Measurements from ENCODE around the gene CRIM1.
A peak's percentile ranks its signal among the peaks of the same experiment; 100 is the strongest.

The CRIM1 gene

DNA sequence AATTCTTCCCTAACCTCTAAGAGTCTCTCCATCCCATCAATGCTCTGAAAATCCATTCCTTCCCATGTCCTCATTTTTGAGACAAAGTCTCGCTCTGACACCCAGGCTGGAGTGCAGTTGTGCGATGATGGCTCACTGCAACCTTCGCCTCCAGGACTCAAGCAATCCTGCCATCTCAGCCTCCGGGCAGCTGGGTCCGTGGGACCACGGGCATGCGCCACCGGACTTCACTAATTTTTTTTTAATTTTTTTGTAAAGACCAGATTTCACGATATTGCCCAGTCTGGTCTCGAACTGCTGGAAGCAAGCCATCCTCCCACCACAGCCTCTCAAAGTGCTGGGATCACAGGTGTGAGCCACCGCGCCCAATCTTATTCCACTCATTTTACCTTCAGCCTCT lies 240.8 kb downstream of the CRIM1 start:
- Histone ChIP-seq H3K9me3 (ENCODE audit: control insufficient read depth in 1 of 2, low read length in 2 of 2) (no peaks in the 10 kb centered on the region), H3K27me3 (ENCODE audit: control insufficient read depth in 1 of 2, insufficient read depth in 2 of 2, low read length in 2 of 2) (no peaks in the 10 kb centered on the region), H3K4me3 (ENCODE audit: low read depth in 1 of 2, low read length in 2 of 2) (peak overlapping the region; percentile 77 to 98), H3K36me3 (ENCODE audit: control insufficient read depth in 1 of 2, insufficient read depth in 2 of 2, low read length in 2 of 2) (no peaks in the 10 kb centered on the region), H3K4me1 (ENCODE audit: control insufficient read depth in 1 of 2, insufficient read depth in 2 of 2, low read length in 2 of 2) (peaks cover 28 to 30% of the 10 kb centered on the region in 2 donors), H3K27ac (ENCODE audit: low read depth, low read length) (no peak overlapping the region), H3K9ac (ENCODE audit: low read depth in 1 of 2, low read length in 2 of 2) (no peak overlapping the region)

DNA sequence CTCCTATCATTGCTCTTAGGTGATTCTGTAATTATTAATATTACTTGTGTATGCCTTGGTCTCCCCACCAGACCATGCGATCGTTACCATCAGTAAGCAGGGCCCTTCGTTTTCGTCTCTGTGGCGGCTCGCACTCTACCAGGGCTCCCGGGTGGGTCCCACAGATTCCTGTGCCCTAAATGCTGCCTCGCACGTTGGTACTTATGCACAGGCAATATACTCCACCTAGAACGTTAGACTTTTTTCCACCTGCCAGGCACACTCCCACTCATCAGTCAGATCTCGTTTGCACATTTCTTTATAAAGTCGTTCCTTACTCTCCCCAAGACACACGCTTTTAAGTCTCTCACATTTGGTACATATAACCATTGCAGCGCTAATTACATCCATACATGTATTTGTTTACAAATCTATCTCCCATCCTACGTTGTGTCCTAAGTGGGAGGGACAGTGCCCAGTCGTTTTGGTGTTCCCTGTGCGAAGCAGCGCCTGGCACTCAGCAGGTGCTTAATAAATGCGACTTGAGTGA lies 241.5 kb downstream of the CRIM1 start:
- H3K4me1 ChIP-seq (ENCODE audit: control insufficient read depth in 1 of 2, insufficient read depth in 2 of 2, low read length in 2 of 2) = peaks cover 28 to 30% of the 10 kb centered on the region in 2 donors
- peak overlapping the region; percentile 77 to 98 for H3K4me3 ChIP-seq (ENCODE audit: low read depth in 1 of 2, low read length in 2 of 2)
- H3K27ac ChIP-seq (ENCODE audit: low read depth, low read length) = no peak overlapping the region
- H3K36me3 ChIP-seq (ENCODE audit: control insufficient read depth in 1 of 2, insufficient read depth in 2 of 2, low read length in 2 of 2) = no peaks in the 10 kb centered on the region
- H3K9me3 ChIP-seq (ENCODE audit: control insufficient read depth in 1 of 2, low read length in 2 of 2) = no peaks in the 10 kb centered on the region
- H3K27me3 ChIP-seq (ENCODE audit: control insufficient read depth in 1 of 2, insufficient read depth in 2 of 2, low read length in 2 of 2) = no peaks in the 10 kb centered on the region
- H3K9ac ChIP-seq (ENCODE audit: low read depth in 1 of 2, low read length in 2 of 2) = peak overlapping the region; percentile 21 to 58

DNA sequence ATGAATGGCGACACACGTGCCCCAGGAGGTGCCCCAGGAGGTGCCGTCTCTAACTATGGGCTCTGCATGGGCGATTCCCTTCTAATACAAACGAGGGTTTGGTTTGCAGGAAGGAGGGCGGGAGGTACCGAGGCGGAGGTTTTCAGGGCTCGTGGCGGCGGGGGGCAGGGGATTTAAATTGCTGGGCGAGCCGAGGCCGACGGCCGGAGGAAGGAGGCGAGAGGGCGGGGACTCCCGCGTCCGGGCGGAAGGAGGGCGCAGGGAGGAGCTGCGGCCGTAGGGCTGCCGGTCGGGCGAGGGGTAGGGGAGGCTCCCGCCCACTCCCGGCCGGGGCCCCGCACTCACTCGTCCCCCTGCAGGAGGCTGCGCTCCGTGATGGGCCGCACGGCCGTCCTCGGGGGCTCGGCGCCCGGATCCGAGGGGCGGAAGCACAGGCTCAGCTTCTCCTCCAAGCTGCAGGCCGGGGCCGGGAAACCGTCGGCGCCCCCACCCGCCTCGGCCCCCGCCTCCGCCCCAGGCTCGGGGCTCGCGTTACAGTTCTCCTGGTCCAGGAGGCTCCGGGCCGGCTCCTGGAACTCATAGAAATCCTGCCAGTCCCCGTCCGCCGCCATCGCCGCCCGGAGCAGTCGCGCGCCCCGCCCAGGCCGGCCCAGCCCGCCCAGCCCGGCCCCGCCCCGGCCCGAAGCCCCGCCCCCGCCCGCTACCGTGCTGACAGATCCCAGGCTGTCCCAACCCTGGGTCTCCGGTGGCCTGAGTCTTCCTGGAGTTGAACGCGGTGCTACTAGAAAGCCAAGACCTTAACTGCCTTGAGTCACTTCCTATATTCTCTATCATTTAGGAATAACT lies 242.2 kb downstream of the CRIM1 start, which contains the start of gene FEZ2:
FEZ2 (minus strand) TSS at position 637 of the 846 bp plus-strand sequence; CDS start at position 611, 26 bp downstream.
- Histone ChIP-seq H3K4me3 (ENCODE audit: low read depth in 1 of 2, low read length in 2 of 2) (peak within 1 kb of the TSS; percentile 77 to 98), H3K9me3 (ENCODE audit: control insufficient read depth in 1 of 2, low read length in 2 of 2) (no peaks in the 10 kb centered on the region), H3K27ac (ENCODE audit: low read depth, low read length) (peak within 1 kb of the TSS; percentile 78), H3K36me3 (ENCODE audit: control insufficient read depth in 1 of 2, insufficient read depth in 2 of 2, low read length in 2 of 2) (no peaks in the 10 kb centered on the region), H3K9ac (ENCODE audit: low read depth in 1 of 2, low read length in 2 of 2) (peak within 1 kb of the TSS; percentile 58 to 70), H3K27me3 (ENCODE audit: control insufficient read depth in 1 of 2, insufficient read depth in 2 of 2, low read length in 2 of 2) (no peaks in the 10 kb centered on the region), H3K4me1 (ENCODE audit: control insufficient read depth in 1 of 2, insufficient read depth in 2 of 2, low read length in 2 of 2) (peaks cover 28 to 30% of the 10 kb centered on the region in 2 donors)

Data from duodenal mucosa (tissue), 2 donors.